ENCODE data around the gene CMTM5.

Gene CMTM5

DNA sequence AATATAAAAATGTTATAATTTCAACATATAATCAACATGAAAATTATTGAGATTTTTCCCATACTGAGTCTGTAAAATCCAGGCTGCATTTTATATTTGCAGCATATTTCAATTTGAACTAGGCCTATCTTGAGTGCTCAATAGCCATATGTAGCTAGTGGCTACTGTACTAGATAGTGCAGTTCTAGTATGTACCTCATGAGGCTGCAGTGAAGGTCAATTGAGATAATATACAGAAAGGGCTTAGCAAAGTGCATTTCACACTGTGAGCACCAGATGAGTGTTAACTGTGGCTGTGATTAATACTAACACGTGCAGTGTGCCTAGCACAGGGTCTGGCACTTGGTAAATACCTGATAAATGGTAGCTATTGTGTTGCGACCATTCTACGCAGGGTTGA is 18.8 kb upstream of the CMTM5 start:
- H3K4me3 ChIP-seq (replicated peaks in 1 of 2; ENCODE audit: low read depth in 2 of 2, low read length in 2 of 2) = no peak overlapping the region
- TF ChIP-seq, protein P1, sequence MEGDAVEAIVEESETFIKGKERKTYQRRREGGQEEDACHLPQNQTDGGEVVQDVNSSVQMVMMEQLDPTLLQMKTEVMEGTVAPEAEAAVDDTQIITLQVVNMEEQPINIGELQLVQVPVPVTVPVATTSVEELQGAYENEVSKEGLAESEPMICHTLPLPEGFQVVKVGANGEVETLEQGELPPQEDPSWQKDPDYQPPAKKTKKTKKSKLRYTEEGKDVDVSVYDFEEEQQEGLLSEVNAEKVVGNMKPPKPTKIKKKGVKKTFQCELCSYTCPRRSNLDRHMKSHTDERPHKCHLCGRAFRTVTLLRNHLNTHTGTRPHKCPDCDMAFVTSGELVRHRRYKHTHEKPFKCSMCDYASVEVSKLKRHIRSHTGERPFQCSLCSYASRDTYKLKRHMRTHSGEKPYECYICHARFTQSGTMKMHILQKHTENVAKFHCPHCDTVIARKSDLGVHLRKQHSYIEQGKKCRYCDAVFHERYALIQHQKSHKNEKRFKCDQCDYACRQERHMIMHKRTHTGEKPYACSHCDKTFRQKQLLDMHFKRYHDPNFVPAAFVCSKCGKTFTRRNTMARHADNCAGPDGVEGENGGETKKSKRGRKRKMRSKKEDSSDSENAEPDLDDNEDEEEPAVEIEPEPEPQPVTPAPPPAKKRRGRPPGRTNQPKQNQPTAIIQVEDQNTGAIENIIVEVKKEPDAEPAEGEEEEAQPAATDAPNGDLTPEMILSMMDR (IDR thresholded peaks at IDR 0.05; ENCODE audit: low read depth, low read length) = no peak
- DNase-seq (ENCODE audit: low read depth in 2 of 2) = no peak

- TF ChIP-seq, protein P1 (IDR thresholded peaks at IDR 0.05; ENCODE audit: low read depth, low read length) = no peak
- H3K4me3 ChIP-seq (replicated peaks in 1 of 2; ENCODE audit: low read depth in 2 of 2, low read length in 2 of 2) = no peak overlapping the region
- no peak for DNase-seq (ENCODE audit: low read depth in 2 of 2)
Measured at GRCh38 chr14:23358553-23359166, 18.2 kb upstream of the CMTM5 start.

DNA sequence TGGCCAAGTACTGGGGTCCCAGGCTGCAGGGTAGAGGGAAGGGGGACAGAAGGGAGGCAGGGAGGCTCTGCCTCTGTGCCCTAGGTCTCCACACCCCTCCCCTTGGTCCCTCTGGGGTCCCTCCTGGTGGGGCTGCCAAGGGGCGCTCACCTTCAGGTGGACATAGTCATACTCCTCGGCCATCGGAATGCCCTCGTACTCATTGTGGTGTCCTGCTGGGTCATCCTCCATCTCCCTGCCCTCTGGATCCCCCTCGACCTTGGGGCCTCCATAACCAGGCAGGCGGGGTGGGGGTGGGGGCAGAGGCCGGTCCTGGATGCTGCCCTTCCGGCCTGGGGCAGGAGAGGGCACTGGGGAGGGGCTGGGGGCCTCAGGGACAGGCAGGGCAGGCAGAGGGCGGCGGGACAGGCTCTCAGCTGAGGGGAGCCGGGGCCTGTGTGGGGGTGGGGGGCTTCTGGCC is 17.6 kb upstream of the CMTM5 start:
- TF ChIP-seq, protein P1 (IDR thresholded peaks at IDR 0.05; ENCODE audit: low read depth, low read length) = no peak
- no peak for DNase-seq (ENCODE audit: low read depth in 2 of 2)

GRCh38 chr14:23359722-23360447 is 17.0 kb upstream of the CMTM5 start:
- DNase-seq (ENCODE audit: low read depth in 2 of 2) = no peak
- no peak overlapping the region for H3K4me3 ChIP-seq (replicated peaks in 1 of 2; ENCODE audit: low read depth in 2 of 2, low read length in 2 of 2)
- TF ChIP-seq, protein P1 (IDR thresholded peaks at IDR 0.05; ENCODE audit: low read depth, low read length) = no peak

More for the DNA sequence above, 17.6 kb upstream of the CMTM5 start:
- H3K4me3 ChIP-seq (replicated peaks in 1 of 2; ENCODE audit: low read depth in 2 of 2, low read length in 2 of 2) = no peak overlapping the region

GRCh38 chr14:23360496-23360895 is 16.4 kb upstream of the CMTM5 start:
- TF ChIP-seq, protein P1 (IDR thresholded peaks at IDR 0.05; ENCODE audit: low read depth, low read length) = no peak
- H3K4me3 ChIP-seq (replicated peaks in 1 of 2; ENCODE audit: low read depth in 2 of 2, low read length in 2 of 2) = no peak overlapping the region
- no peak for DNase-seq (ENCODE audit: low read depth in 2 of 2)

GRCh38 chr14:23361320-23361719 is 15.5 kb upstream of the CMTM5 start:
- peak; percentile 36 to 64 for DNase-seq (ENCODE audit: low read depth in 2 of 2)
- TF ChIP-seq, protein P1 (IDR thresholded peaks at IDR 0.05; ENCODE audit: low read depth, low read length) = no peak
- H3K4me3 ChIP-seq (replicated peaks in 1 of 2; ENCODE audit: low read depth in 2 of 2, low read length in 2 of 2) = no peak overlapping the region

Data from cardiac fibroblast (primary cell).